Midbrain (tissue), 1 donor: ENCODE measurements around the gene DLAT.
"Not testable (repeated sequence)": the region's sequence is repeated elsewhere in the genome, so short reads cannot be mapped to it uniquely, and the experiment has no call there.

Experiments used
- DNase-seq: peaks from one replicate; lab custom pipeline; 2025; lab: John Stamatoyannopoulos, UW

The DLAT gene

DNA sequence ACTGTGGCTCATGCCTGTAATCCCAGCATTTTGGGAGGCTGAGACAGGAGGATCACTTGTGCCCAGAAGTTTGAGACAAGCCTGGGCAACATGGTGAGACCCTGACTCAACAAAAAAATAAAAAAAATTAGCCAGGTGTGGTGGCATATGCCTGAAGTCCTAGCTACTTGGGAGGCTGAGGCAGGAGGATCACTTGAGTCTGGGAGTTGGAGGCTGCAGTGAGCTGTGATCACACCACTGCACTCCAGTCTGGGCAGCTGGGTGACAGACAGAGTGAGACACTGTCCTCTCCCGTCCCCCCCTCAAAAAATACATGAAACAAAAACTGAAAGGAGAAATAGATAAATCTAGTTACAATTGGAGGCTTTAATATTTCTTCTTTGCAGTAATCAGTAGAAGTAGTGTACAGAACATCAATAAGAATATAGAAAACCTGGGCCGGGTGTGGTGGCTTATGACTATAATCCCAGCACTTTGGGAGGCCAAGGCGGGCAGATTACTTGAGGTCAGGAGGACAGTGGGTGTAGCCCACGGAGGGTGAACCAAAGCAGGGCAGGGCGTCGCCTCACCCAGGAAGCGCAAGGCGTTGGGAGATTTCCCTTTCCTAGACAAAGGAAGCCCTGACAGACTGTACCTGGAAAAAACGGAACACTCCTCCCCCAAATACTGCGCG, 19.6 kb upstream of the DLAT start:
- no peak for DNase-seq

- not testable (repeated sequence) for DNase-seq
These were observed 19.1 kb upstream of the DLAT start for GRCh38 chr11:112006095-112006441.

DNA sequence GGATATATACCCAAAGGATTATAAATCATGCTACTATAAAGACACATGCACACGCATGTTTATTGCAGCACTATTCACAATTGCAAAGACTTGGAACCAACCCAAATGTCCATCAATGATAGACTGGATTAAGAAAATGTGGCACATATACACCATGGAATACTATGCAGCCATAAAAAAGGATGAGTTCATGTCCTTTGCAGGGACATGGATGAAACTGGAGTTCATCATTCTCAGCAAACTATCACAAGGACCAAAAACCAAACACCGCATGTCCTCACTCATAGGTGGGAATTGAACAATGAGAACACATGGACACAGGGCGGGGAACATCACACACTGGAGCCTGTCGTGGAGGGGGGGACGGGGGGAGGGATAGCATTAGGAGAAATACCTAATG, 13.8 kb upstream of the DLAT start:
- not testable (repeated sequence) for DNase-seq

- DNase-seq: no peak
These were observed 12.3 kb upstream of the DLAT start for GRCh38 chr11:112012874-112013273.

- no peak for DNase-seq
These were observed 11.6 kb upstream of the DLAT start for GRCh38 chr11:112013497-112014164.

DNA sequence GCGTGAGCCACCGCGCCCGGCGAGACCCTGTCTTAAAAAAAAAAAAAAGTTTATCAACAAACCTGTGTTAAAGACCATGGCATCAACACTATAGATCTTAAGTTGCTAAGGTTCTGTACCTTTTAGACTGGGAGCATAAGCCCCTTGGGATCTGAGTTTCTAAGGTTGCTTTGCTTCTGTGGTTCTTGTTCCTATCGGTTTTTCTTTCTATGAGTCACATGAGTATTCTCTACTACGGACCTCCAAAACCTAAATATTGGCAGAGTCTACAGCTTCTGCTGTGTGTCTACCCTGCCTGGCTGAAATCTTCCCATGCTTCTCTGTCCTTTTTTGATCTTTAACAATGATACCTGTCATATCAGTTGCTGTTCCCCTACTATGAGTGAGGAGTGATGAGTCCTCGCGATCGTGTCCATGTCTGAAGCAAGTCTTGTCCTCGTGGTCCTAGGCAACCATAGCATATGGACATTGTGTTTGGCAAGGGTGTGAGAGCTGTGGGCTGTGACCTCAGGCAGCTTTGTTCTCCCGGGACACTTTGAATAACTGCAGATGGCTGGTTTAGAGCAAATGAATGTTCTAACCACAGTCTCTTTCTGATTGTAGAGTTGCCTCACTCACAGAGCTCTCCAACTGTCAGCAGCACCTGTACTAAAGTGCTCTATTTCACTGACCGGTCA, 9.0 kb upstream of the DLAT start:
- DNase-seq: no peak

- DNase-seq: no peak
These were observed 8.3 kb upstream of the DLAT start for GRCh38 chr11:112016765-112017376.

DNA sequence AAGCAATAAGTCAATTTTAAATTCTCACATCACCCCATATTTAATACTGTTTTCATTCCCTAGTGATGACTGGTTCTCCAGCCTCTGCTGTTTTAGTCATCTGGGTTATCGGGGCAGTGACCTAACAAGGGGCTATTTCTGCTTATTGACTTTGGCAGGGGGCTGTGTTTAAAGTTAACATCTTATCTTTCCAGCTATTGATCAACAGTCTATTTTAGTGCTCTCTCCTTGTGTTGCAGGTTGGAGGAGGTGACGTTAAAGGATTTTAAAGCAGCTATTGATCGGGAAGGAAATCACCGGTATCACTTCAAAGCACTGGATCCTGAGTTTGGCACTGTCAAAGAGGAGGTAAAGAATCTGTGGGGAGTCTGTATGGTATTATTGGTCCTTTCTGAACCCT, 7.7 kb upstream of the DLAT start:
- DNase-seq: no peak

DNA sequence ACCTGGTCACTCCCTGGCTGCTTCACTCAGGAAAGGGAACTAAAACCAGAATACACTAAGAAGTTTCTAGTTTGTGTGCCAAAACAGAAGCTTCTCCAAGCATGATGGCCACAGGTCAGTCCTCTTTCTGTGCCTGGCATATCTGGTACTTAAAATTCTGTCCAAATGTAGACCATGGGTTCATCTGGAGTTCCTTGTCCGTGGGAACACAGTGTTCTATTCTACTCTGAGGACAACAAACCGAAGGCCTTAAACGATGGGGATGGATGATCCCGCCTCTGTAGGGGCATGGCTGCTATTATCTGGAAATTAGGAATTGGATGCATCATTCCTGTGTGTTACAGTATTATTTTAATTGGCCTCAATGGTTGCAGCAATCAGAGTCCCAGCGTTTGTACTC, 6.1 kb upstream of the DLAT start:
- no peak for DNase-seq

GRCh38 chr11:112023104-112023503, 2.1 kb upstream of the DLAT start:
- no peak for DNase-seq

DNA sequence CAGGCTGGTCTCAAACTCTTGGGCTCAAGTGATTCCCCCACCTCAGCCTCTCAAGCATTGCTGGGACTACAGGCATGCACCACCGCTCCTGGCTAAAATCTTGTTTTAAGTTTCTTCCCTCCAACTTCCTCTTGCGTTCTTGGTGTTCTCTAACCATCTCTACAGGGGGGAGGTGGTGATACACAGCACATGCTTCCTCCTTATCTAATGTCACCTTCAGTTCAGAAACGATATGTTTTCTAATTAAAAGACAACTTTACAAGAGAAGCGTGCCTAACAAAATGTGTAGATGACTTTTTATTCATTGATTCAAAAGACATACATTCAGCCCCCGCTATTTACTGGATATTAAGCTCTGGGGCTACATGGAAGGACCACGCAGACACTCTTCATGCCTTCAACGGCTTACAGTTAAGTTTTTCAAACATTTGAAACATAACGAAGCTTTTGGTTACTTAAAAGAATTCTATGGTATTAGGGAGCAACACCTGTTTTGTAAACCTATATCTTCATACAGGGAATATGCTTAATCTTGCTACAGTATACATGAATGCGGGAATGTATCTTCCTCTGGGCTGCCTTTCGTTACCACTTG, 933 bp upstream of the DLAT start:
- DNase-seq: no peak

DNA sequence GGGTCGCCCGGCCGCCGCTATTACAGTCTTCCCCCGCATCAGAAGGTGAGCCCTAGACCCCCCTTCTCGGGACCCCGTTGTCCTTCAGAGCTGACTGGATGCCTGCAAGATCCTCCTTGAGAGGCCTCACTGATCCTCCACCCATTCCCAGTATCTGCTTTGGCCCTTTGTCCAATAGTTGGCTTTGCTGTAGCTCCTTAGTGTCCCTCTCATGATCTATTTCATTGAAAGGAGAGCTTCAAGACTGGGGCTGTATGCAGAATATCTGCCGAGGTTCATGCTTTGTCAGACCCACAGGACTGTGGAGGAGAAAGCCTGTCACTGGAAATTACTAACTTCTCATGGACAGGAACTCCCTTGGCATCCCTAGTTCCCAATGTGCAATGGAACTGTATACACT, 499 bp downstream of the DLAT start:
- DNase-seq: no peak

DNA sequence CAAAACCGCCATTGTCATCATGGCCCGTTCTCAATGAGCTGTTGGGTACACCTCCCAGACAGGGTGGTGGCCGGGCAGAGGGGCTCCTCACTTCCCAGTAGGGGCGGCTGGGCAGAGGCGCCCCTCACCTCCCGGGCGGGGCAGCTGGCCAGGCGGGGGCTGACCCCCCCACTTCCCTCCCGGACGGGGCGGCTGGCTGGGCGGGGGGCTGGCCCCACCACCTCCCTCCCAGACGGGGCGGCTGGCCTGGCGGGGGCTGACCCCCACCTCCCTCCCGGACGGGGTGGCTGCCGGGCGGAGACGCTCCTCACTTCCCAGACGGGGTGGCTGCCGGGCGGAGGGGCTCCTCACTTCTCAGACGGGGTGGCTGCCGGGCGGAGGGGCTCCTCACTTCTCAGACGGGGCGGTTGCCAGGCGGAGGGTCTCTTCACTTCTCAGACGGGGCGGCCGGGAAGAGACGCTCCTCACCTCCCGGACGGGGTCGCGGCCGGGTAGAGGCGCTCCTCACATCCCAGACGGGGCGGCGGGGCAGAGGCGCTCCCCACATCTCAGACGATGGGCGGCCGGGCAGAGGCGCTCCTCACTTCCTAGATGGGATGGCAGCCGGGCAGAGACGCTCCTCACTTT, 1.7 kb downstream of the DLAT start:
- DNase-seq: not testable (repeated sequence)

- DNase-seq: no peak
These were observed 4.3 kb downstream of the DLAT start for GRCh38 chr11:112029460-112029859.

GRCh38 chr11:112033902-112034301, 8.7 kb downstream of the DLAT start:
- no peak for DNase-seq

- DNase-seq: no peak
These were observed 12.3 kb downstream of the DLAT start for GRCh38 chr11:112037527-112037926.

GRCh38 chr11:112042161-112042960, 17.2 kb downstream of the DLAT start:
- DNase-seq: no peak

GRCh38 chr11:112042961-112043304, 17.7 kb downstream of the DLAT start:
- DNase-seq: no peak

- no peak for DNase-seq
These were observed 19.8 kb downstream of the DLAT start for GRCh38 chr11:112044961-112045360.

DNA sequence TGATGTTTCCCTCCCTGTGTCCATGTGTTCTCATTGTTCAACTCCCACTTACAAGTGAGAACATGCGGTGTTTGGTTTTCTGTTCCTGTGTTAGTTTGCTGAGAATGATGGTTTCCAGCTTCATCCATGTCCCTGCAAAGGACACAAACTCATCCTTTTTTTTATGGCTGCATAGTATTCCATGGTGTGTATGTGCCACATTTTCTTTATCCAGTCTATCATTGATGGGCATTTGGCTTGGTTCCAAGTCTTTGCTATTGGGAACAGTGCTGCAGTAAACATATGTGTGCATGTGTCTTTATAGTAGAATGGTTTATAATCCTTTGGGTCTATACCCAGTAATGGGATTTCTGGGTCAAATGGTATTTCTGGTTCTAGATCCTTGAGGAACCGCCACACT, 21.4 kb downstream of the DLAT start:
- DNase-seq: not testable (repeated sequence)

- DNase-seq: not testable (repeated sequence)
These were observed 23.0 kb downstream of the DLAT start for GRCh38 chr11:112048256-112048655.
